Thyroid gland (tissue), 4 donors: ENCODE results near the gene CMTM8.

Source experiments
- CTCF ChIP-seq, 6 experiments: fragments of 200-600 bp in 3 of 6; fragments of 450-650 bp in 3 of 6; sonication (generic) in 3 of 6; IDR thresholded peaks; one replicate each; pipeline ENCODE4 v1.5.1; 2016 to 2019; ENCODE audit warnings: antibody characterized with exemption in 6 of 6, mild to moderate bottlenecking in 2 of 6, inconsistent platforms in 1 of 6, moderate library complexity in 1 of 6
- POLR2A ChIP-seq, 2 donors: fragments of 450-650 bp; IDR thresholded peaks; one replicate each; pipeline ENCODE4 v1.6.1; 2017; ENCODE audit warnings: antibody characterized with exemption in 2 of 2, mild to moderate bottlenecking in 2 of 2, moderate library complexity in 1 of 2

- no peak for TF ChIP-seq CTCF (IDR thresholded peaks at IDR 0.05)
- no peak for TF ChIP-seq POLR2A (IDR thresholded peaks at IDR 0.05)
Measured at GRCh38 chr3:32282578-32283154, 44.2 kb downstream of the CMTM8 start.
